HepG2 (cell line): ENCODE measurements around the gene IRF5. TPM values are rescaled to one million over a fixed set of nuclear protein-coding genes. Genes with fewer than 3 reads are reported as not detected.

ENCODE experiments used
- CCDC6 ChIP-seq: sonication (generic); formaldehyde crosslinking; IDR thresholded peaks from 2 replicates; pipeline ENCODE4 v1.8.1; 2022; ENCODE audit warnings: mild to moderate bottlenecking, missing genetic modification reagents, moderate library complexity
- FOXP1 ChIP-seq, 2 experiments: fragments of 450-650 bp in 1 of 2; IDR thresholded peaks; 2 replicates each; pipeline ENCODE4 v1.6.1; 2017 to 2018; ENCODE audit warnings: antibody characterized with exemption in 1 of 2
- HNF4G ChIP-seq, 2 experiments: sonication (generic) in 1 of 2; formaldehyde crosslinking in 1 of 2; IDR thresholded peaks; 2 replicates each; pipeline versions ENCODE4 v1.4.0 to v1.6.1; 2011 to 2020; ENCODE audit warnings: borderline replicate concordance in 2 of 2, low read depth in 2 of 2, mild to moderate bottlenecking in 2 of 2, low read length in 1 of 2, missing genetic modification reagents in 1 of 2, moderate library complexity in 1 of 2
- MBNL3 ChIP-seq: fragments of 250-450 bp; sonication (Bioruptor Pico); conservative IDR thresholded peaks from 2 replicates; pipeline ENCODE4 v1.8.0; 2022; ENCODE audit warnings: mild to moderate bottlenecking, inconsistent platforms
- MXD4 ChIP-seq: IDR thresholded peaks from 2 replicates; pipeline ENCODE4 v1.6.1; 2016; ENCODE audit warnings: mild to moderate bottlenecking, missing biosample characterization, missing genetic modification reagents
- POLR2G ChIP-seq: fragments of 200-400 bp; formaldehyde crosslinking; IDR thresholded peaks from 2 replicates; pipeline ENCODE4 v1.6.1; 2018; ENCODE audit warnings: mild to moderate bottlenecking, low read depth, low read length, moderate library complexity
- SKI ChIP-seq: fragments of 450-650 bp; IDR thresholded peaks from one replicate; pipeline ENCODE4 v1.6.1; 2018; ENCODE audit warnings: mild to moderate bottlenecking; ENCODE audit not compliant: partially characterized antibody
- SOX6 ChIP-seq, 2 experiments: fragments of 450-650 bp in 1 of 2; sonication (generic) in 1 of 2; formaldehyde crosslinking in 1 of 2; IDR thresholded peaks; 2 replicates each; pipeline versions ENCODE4 v1.4.0 to v1.6.1; 2017 to 2020; ENCODE audit warnings: antibody characterized with exemption in 1 of 2, mild to moderate bottlenecking in 1 of 2, missing genetic modification reagents in 1 of 2
- U2AF2 ChIP-seq: fragments of 200-400 bp; formaldehyde crosslinking; IDR thresholded peaks from 2 replicates; pipeline ENCODE4 v1.6.1; 2017; ENCODE audit warnings: low read depth, mild to moderate bottlenecking, low read length
- ZNF253 ChIP-seq: sonication (generic); formaldehyde crosslinking; IDR thresholded peaks from 2 replicates; pipeline ENCODE4 v1.8.0; 2022; ENCODE audit warnings: mild to moderate bottlenecking, missing genetic modification reagents, borderline replicate concordance
- ZNF329 ChIP-seq: sonication (generic); formaldehyde crosslinking; IDR thresholded peaks from 2 replicates; pipeline ENCODE4 v1.9.0; 2021; ENCODE audit warnings: low read depth, mild to moderate bottlenecking, missing genetic modification reagents
- ZNF556 ChIP-seq: sonication (generic); formaldehyde crosslinking; IDR thresholded peaks from 2 replicates; pipeline ENCODE4 v1.4.0; 2020; ENCODE audit warnings: mild to moderate bottlenecking, missing genetic modification reagents, borderline replicate concordance
- ZNF619 ChIP-seq: sonication (generic); formaldehyde crosslinking; IDR thresholded peaks from 2 replicates; pipeline ENCODE4 v1.4.0; 2020; ENCODE audit warnings: mild to moderate bottlenecking, missing genetic modification reagents
- polyA plus RNA-seq, 8 experiments: library from polyadenylated mRNA; depleted of rRNA in 3 of 8; stranded (reverse) in 7 of 8; unstranded in 1 of 8; fragments of >200 nt; fragmentation: Illumina TruSeq in 4 of 8; extraction: Trizol in 4 of 8; gene quantifications; 2 replicates each; pipeline versions ENCODE4 v1.2.1 to v1.2.3, GENCODE V29; 2011 to 2016; ENCODE audit warnings: low read depth in 4 of 8, missing spikeins in 1 of 8, mixed read lengths in 1 of 8; ENCODE audit not compliant: insufficient read depth in 1 of 8
- total RNA-seq, 5 experiments: library from RNA; depleted of rRNA; stranded (reverse); fragments of >200 nt; fragmentation: Illumina TruSeq; extraction: Trizol; gene quantifications; 2 replicates each; pipeline ENCODE4 v1.2.3, GENCODE V29; 2016; ENCODE audit warnings: low read depth in 1 of 5
- TF ChIP-seq, protein P1 (sequence below): sonication (generic); formaldehyde crosslinking; IDR thresholded peaks from 2 replicates; pipeline ENCODE4 v1.4.0; 2020; ENCODE audit warnings: mild to moderate bottlenecking, missing genetic modification reagents
- TF ChIP-seq, protein P2 (sequence below): sonication (generic); formaldehyde crosslinking; IDR thresholded peaks from 2 replicates; pipeline ENCODE4 v1.4.0; 2020; ENCODE audit warnings: missing genetic modification reagents; ENCODE audit errors: not compliant biosample characterization
- TF ChIP-seq, protein P3 (sequence below): sonication (generic); formaldehyde crosslinking; IDR thresholded peaks from 2 replicates; pipeline ENCODE4 v1.4.0; 2020; ENCODE audit warnings: missing genetic modification reagents
- TF ChIP-seq, protein P4 (sequence below): sonication (generic); formaldehyde crosslinking; IDR thresholded peaks from 2 replicates; pipeline ENCODE4 v1.4.0; 2020; ENCODE audit warnings: missing genetic modification reagents, borderline replicate concordance
- TF ChIP-seq, protein P5 (sequence below): sonication (generic); formaldehyde crosslinking; IDR thresholded peaks from 2 replicates; pipeline ENCODE4 v1.4.0; 2020; ENCODE audit warnings: missing genetic modification reagents
- TF ChIP-seq, protein P6 (sequence below): sonication (generic); formaldehyde crosslinking; IDR thresholded peaks from 2 replicates; pipeline ENCODE4 v1.8.0; 2022; ENCODE audit warnings: mild to moderate bottlenecking, missing genetic modification reagents; ENCODE audit not compliant: insufficient replicate concordance

Gene IRF5
- total and polyA plus RNA-seq, 2 of the 13 experiments (the other 11 are each of a cell fraction or from before 2014, with no cell fraction given) = 2.0 to 2.9 TPM

DNA sequence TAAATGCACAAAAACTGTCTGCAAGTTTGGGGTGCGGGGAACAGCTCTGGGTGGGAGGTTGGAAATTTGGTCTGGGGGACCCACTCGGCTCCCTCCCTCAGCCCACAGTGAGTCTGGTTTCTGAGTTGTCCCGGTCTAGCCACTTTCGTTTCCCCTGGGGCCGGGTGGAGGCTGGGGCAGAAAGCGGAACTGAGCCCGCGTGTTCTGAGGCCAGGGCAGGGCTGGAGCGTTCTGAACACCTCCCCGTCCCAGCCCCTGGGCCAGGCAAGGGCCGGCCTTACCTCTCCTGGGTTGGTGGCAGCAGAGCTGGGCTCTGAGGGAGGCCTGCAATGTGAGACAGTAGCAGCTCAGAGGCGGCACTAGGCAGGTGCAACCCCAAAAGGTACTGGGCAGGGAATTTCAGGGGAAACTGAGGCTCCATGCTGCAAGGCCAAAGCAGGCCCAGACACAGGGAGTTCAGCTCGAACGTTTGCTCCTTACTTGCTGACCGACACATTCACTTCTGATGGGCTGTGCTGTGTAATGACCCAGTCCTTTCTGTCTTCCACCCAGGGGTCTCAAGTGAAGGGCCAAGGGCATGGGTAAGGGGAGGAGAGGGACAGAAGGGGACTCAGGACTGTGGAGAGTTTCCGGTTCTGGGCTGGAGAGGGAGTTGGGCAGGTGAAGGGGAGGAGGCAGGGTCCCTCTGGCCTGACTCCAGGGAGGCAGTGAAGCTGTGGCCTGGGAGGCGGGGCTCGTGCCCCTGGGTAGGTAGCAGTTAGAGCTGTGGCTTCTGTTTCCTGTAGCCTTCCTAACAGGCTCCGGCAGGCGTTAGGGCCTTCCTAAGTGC is 3.0 kb downstream of the IRF5 start (continued):
- TF ChIP-seq, protein P1, sequence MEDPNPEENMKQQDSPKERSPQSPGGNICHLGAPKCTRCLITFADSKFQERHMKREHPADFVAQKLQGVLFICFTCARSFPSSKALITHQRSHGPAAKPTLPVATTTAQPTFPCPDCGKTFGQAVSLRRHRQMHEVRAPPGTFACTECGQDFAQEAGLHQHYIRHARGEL (CRISPR knock-in tag) = 0 out of 2 replicates have a peak, but pooled peaks have one; percentile 14
- TF ChIP-seq, protein P2, sequence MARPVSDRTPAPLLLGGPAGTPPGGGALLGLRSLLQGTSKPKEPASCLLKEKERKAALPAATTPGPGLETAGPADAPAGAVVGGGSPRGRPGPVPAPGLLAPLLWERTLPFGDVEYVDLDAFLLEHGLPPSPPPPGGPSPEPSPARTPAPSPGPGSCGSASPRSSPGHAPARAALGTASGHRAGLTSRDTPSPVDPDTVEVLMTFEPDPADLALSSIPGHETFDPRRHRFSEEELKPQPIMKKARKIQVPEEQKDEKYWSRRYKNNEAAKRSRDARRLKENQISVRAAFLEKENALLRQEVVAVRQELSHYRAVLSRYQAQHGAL (CRISPR knock-in tag) = no peak
- TF ChIP-seq, protein P3, sequence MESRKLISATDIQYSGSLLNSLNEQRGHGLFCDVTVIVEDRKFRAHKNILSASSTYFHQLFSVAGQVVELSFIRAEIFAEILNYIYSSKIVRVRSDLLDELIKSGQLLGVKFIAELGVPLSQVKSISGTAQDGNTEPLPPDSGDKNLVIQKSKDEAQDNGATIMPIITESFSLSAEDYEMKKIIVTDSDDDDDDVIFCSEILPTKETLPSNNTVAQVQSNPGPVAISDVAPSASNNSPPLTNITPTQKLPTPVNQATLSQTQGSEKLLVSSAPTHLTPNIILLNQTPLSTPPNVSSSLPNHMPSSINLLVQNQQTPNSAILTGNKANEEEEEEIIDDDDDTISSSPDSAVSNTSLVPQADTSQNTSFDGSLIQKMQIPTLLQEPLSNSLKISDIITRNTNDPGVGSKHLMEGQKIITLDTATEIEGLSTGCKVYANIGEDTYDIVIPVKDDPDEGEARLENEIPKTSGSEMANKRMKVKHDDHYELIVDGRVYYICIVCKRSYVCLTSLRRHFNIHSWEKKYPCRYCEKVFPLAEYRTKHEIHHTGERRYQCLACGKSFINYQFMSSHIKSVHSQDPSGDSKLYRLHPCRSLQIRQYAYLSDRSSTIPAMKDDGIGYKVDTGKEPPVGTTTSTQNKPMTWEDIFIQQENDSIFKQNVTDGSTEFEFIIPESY (CRISPR knock-in tag) = no peak
- TF ChIP-seq ZNF329 (CRISPR knock-in tag) (no peak), MBNL3 (no peak), FOXP1 (IDR thresholded peaks at IDR 0.05) (no peak), FOXP1 (CRISPR knock-in tag; IDR thresholded peaks at IDR 0.05) (no peak), CCDC6 (CRISPR knock-in tag) (peak; percentile 64; the same call in 1 of the 2 replicates), POLR2G (no peak), ZNF253 (CRISPR knock-in tag) (0 out of 2 replicates have a peak, but pooled peaks have one; percentile 34), ZNF619 (CRISPR knock-in tag) (0 out of 2 replicates have a peak, but pooled peaks have one; percentile 36), ZNF556 (CRISPR knock-in tag) (no peak), MXD4 (no peak), U2AF2 (no peak), HNF4G (IDR thresholded peaks at IDR 0.05; ENCODE audit: borderline replicate concordance, low read depth, low read length) (no peak), HNF4G (CRISPR knock-in tag; IDR thresholded peaks at IDR 0.05; ENCODE audit: borderline replicate concordance, low read depth) (no peak), SKI (no peak), SOX6 (IDR thresholded peaks at IDR 0.05) (no peak), SOX6 (CRISPR knock-in tag; IDR thresholded peaks at IDR 0.05) (no peak)
- TF ChIP-seq, protein P4, sequence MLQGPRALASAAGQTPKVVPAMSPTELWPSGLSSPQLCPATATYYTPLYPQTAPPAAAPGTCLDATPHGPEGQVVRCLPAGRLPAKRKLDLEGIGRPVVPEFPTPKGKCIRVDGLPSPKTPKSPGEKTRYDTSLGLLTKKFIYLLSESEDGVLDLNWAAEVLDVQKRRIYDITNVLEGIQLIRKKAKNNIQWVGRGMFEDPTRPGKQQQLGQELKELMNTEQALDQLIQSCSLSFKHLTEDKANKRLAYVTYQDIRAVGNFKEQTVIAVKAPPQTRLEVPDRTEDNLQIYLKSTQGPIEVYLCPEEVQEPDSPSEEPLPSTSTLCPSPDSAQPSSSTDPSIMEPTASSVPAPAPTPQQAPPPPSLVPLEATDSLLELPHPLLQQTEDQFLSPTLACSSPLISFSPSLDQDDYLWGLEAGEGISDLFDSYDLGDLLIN = no peak
- TF ChIP-seq, protein P5, sequence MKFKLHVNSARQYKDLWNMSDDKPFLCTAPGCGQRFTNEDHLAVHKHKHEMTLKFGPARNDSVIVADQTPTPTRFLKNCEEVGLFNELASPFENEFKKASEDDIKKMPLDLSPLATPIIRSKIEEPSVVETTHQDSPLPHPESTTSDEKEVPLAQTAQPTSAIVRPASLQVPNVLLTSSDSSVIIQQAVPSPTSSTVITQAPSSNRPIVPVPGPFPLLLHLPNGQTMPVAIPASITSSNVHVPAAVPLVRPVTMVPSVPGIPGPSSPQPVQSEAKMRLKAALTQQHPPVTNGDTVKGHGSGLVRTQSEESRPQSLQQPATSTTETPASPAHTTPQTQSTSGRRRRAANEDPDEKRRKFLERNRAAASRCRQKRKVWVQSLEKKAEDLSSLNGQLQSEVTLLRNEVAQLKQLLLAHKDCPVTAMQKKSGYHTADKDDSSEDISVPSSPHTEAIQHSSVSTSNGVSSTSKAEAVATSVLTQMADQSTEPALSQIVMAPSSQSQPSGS (CRISPR knock-in tag) = 0 out of 2 replicates have a peak, but pooled peaks have one; percentile 9
- TF ChIP-seq, protein P6, sequence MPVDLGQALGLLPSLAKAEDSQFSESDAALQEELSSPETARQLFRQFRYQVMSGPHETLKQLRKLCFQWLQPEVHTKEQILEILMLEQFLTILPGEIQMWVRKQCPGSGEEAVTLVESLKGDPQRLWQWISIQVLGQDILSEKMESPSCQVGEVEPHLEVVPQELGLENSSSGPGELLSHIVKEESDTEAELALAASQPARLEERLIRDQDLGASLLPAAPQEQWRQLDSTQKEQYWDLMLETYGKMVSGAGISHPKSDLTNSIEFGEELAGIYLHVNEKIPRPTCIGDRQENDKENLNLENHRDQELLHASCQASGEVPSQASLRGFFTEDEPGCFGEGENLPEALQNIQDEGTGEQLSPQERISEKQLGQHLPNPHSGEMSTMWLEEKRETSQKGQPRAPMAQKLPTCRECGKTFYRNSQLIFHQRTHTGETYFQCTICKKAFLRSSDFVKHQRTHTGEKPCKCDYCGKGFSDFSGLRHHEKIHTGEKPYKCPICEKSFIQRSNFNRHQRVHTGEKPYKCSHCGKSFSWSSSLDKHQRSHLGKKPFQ = peak; percentile 34
